HEK293T (cell line): Measurements from ENCODE around the gene TMEM151A.

Experiments
- BHLHE40 ChIP-seq: fragments of 450-650 bp; IDR thresholded peaks from 2 replicates; pipeline ENCODE4 v1.6.1; 2016; ENCODE audit warnings: mild to moderate bottlenecking, moderate library complexity, borderline replicate concordance
- CTBP1 ChIP-seq: fragments of 450-650 bp; IDR thresholded peaks from 2 replicates; pipeline ENCODE4 v1.6.1; 2016; ENCODE audit warnings: borderline replicate concordance
- ELF4 ChIP-seq: fragments of 450-650 bp; IDR thresholded peaks from 2 replicates; pipeline ENCODE4 v1.6.1; 2017; ENCODE audit warnings: antibody characterized with exemption
- FOXK2 ChIP-seq: fragments of 450-650 bp; IDR thresholded peaks from 2 replicates; pipeline ENCODE4 v1.6.1; 2016; ENCODE audit warnings: mild to moderate bottlenecking
- FOXM1 ChIP-seq: fragments of 450-650 bp; IDR thresholded peaks from 2 replicates; pipeline ENCODE4 v1.6.1; 2017; ENCODE audit warnings: mild to moderate bottlenecking, borderline replicate concordance
- NFRKB ChIP-seq: fragments of 450-650 bp; IDR thresholded peaks from 2 replicates; pipeline ENCODE4 v1.6.1; 2016; ENCODE audit warnings: mild to moderate bottlenecking, moderate library complexity
- SP1 ChIP-seq: fragments of 450-650 bp; IDR thresholded peaks from 2 replicates; pipeline ENCODE4 v1.6.1; 2017
- SUZ12 ChIP-seq: fragments of 450-650 bp; IDR thresholded peaks from 2 replicates; pipeline ENCODE4 v1.6.1; 2016; ENCODE audit warnings: mild to moderate bottlenecking
- TARDBP ChIP-seq: fragments of 450-650 bp; IDR thresholded peaks from 2 replicates; pipeline ENCODE4 v1.6.1; 2016

GRCh38 chr11:66343176-66343575 lies 51.5 kb downstream of the TMEM151A start:
- TF ChIP-seq TARDBP, result no peak
- TF ChIP-seq SP1, result no peak
- no peak for TF ChIP-seq FOXK2
- no peak for TF ChIP-seq NFRKB
- no peak for TF ChIP-seq FOXM1
- no peak for TF ChIP-seq CTBP1
- TF ChIP-seq BHLHE40, result no peak
- TF ChIP-seq ELF4, result no peak
- TF ChIP-seq SUZ12, result no peak
